ENCODE measurements around the gene COMMD1.
"Not testable (repeated sequence)": the region's sequence is repeated elsewhere in the genome, so short reads cannot be mapped to it uniquely, and the experiment has no call there.

Gene COMMD1

GRCh38 chr2:61966087-61966727, 60.7 kb downstream of the COMMD1 start:
- no peak for DNase-seq (ENCODE audit: low read depth)

- DNase-seq (ENCODE audit: low read depth) = no peak
Observed at GRCh38 chr2:61967262-61967661, 61.8 kb downstream of the COMMD1 start.

DNA sequence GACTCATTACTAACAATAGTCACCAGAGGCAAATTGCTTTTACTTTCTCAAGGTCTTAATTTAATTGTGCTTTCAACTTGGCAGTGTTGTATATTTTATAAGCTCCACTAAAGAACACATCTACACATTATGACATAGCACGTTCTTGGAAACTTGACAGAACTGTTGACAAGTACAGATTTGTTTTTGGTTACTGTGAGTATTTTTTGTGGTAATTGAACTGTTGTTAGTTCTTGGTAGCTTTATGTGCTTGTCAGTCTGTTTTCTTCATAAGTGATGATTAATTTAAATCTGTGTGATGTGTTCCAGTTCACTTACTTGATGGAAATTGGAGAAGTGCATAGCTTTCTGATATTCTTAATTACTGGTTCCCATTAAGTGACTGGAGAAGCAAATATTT, 63.9 kb downstream of the COMMD1 start:
- no peak for DNase-seq (ENCODE audit: low read depth)

- no peak for DNase-seq (ENCODE audit: low read depth)
Observed at GRCh38 chr2:61970807-61971556, 65.5 kb downstream of the COMMD1 start.

GRCh38 chr2:61978522-61978921, 73.0 kb downstream of the COMMD1 start:
- no peak for DNase-seq (ENCODE audit: low read depth)

DNA sequence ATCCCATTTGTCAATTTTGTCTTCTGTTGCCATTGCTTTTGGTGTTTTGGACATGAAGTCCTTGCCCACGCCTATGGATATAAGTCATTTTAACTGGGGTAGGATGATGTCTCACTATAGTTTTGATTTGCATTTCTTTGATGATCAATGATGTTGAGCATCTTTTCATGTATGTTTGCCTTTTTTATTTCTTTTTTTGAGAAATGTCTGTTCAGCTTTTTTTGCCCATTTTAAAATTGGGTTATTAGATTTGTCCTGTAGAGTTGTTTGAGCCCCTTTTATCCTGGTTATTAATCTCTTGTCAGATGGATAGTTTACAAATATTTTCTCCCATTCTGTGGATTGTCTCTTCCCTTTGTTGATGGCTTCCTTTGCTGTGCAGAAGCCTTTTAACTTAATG, 75.3 kb downstream of the COMMD1 start:
- no peak for DNase-seq (ENCODE audit: low read depth)

DNA sequence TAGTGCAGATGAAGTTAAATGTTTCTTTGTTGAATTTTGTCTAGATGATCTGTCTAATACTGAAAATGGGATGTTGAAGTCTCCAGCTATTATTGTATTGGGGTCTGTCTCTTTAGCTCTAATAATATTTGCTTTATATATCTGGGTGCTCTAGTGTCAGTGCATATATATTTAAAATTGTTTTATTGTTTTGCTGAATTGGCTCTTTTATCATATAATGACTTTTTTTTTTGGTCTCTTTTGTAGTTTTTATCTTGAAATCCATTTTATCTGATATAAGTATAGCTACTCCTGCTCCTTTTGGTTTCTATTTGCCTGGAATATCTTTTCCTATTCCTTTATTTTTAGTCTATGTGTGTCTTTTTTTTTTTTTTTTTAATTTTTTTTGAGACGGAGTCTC, 79.2 kb downstream of the COMMD1 start:
- no peak for DNase-seq (ENCODE audit: low read depth)

- DNase-seq (ENCODE audit: low read depth) = no peak
Observed at GRCh38 chr2:61988462-61989366, 83.2 kb downstream of the COMMD1 start.

DNA sequence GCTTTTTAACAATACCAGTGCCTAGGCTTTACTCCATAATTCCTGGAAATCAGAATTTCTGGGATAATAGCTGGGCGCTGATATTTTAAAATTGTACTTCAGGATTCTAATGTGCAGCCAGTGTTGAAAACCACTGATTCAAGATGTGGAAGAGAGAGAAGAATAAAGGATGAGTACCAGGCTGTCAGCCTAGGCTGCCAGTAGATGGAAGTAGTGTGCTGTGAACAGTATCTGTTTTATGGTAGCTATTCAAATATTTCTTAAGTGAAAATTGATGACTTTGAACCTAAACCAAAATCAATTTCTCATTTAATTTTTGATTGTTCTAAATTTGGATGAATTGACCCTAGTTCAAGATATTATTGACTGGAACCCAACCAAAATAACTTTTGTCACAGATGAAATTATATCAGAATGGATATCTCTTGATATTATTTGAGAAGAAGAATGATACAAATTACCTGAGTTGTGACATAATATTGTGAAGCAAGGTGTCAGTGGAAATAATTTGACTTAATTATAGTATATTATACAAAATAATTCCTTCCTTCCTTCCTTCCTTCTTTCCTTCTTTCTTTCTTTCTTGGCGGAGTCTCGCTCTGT, 88.0 kb downstream of the COMMD1 start:
- DNase-seq (ENCODE audit: low read depth) = no peak

DNA sequence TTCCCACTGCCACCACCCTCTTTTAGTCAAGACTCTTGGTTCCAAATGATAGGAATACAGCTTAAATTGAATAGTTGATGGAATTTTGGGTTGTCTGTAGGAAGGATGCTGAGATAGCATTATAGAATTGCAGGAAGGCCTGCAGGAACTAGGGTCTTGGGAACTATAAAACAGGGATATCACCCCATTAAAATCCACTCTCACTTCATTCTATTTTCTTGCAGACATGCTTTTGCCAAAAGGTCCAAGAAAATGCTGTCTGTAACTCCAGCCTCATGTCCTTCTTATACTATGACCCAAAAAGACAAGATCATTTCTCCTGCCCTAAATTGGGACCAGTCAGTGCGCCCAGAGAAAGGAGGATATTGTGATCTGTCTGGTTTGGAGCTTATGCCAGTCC, 89.1 kb downstream of the COMMD1 start:
- no peak for DNase-seq (ENCODE audit: low read depth)

GRCh38 chr2:61995065-61995464, 89.6 kb downstream of the COMMD1 start:
- no peak for DNase-seq (ENCODE audit: low read depth)

- DNase-seq (ENCODE audit: low read depth) = no peak
Observed at GRCh38 chr2:61995515-61995914, 90.0 kb downstream of the COMMD1 start.

GRCh38 chr2:61998426-61998825, 93.0 kb downstream of the COMMD1 start:
- DNase-seq (ENCODE audit: low read depth) = no peak

DNA sequence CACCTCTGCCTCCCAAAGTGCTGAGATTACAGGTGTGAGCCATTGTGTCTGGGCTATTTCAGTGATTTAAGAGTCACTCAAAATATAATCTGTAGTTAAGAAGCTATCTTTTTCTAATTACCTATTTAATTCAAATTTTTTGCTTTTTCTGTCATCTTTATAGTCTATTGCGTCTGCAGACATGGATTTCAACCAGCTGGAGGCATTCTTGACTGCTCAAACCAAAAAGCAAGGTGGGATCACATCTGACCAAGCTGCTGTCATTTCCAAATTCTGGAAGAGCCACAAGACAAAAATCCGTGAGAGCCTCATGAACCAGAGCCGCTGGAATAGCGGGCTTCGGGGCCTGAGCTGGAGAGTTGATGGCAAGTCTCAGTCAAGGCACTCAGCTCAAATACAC, 95.1 kb downstream of the COMMD1 start:
- no peak for DNase-seq (ENCODE audit: low read depth)

DNA sequence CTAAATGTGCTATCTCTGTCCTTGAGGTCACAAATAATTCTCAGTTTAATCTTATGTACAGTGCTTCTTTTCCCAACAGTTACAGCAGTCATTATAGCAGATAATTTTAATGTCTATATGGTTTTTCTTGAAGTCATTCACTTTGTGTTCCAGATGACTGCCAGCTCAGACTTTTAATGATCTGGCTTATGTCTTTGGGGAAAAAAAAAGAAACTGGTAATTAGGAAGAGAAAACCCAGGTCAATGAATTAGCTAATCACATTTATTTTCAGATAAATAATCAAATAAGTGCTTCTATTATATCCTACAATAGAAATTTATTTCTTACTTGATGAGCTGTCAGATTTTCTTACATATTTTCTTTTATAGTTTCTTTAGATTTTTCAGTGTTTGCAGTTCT, 96.0 kb downstream of the COMMD1 start:
- DNase-seq (ENCODE audit: low read depth) = no peak

- not testable (repeated sequence) for DNase-seq (ENCODE audit: low read depth)
Observed at GRCh38 chr2:62004428-62004827, 99.0 kb downstream of the COMMD1 start.

- DNase-seq (ENCODE audit: low read depth) = no peak
Observed at GRCh38 chr2:62007555-62007954, 102.1 kb downstream of the COMMD1 start.

- no peak for DNase-seq (ENCODE audit: low read depth)
Observed at GRCh38 chr2:62010632-62011256, 105.3 kb downstream of the COMMD1 start.

GRCh38 chr2:62013641-62014040, 108.2 kb downstream of the COMMD1 start:
- no peak for DNase-seq (ENCODE audit: low read depth)

- DNase-seq (ENCODE audit: low read depth) = no peak
Observed at GRCh38 chr2:62014102-62014501, 108.6 kb downstream of the COMMD1 start.

DNA sequence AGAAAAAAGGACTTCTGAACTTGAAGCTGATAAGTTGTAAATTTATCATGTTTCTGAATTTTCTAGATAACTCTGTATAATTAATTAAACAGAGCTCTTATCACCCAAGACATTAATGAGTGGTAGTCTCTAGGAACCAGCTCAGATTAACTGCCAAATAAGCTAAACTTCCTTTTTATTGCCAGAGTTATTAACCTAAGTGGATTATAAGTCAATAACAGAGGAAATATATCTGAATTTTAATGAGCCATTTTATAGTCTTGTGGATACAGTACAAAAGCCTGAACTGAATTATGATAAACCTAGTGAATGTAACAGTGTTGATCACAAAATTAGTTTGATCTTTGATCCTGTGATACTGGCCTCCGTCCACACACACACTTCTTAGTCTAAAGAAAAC, 111.5 kb downstream of the COMMD1 start:
- DNase-seq (ENCODE audit: low read depth) = no peak

DNA sequence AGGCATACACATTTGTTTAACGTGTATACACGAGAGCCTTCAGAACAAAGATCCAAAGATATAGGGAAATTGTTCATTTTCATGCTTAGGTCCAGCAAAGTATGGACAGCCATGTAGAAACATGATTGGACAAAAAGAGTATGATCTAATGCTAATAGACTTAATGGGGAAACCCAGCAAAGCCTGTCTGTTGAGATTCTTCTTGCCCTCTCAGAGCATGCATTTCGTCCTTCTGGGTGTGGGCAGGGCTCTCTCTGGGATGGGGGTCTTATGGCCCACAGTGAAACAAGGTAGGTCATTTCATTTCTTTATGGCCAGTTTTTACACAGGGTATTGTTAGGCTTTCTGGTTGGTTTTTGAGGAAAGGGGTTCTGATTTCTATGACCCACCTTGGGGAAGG, 124.4 kb downstream of the COMMD1 start:
- DNase-seq (ENCODE audit: low read depth) = no peak
